ENCODE results near the gene LRRC32. TPM values are rescaled to one million over a fixed set of nuclear protein-coding genes. Genes with fewer than 3 reads are reported as not detected.

The LRRC32 gene
- total and polyA plus RNA-seq, 8 donors: 14.0 to 270 (median 23.9) TPM

- TF ChIP-seq CTCF (IDR thresholded peaks at IDR 0.05) (no peak), POLR2A (IDR thresholded peaks at IDR 0.05) (no peak), EP300 (IDR thresholded peaks at IDR 0.05) (no peak)
- H3K9me3 ChIP-seq: peaks cover 5 to 13% (median 11%) of the 10 kb centered on the region in 4 donors
- intact Hi-C loops (cut with DNase I; ENCODE audit: low total_unique reads): no loop called here
- no peaks in the 10 kb centered on the region for H3K36me3 ChIP-seq
- WGBS, 5 donors: 83 to 87% (median 85%) methylated on average over 11 to 15 of the region's 15 CpGs
- no peak overlapping the region for H3K4me3 ChIP-seq
- no peak for DNase-seq
- no peaks in the 10 kb centered on the region for H3K27me3 ChIP-seq
- no peak overlapping the region for H3K27ac ChIP-seq
- H3K4me1 ChIP-seq: peaks cover 0 to 14% (median 1%) of the 10 kb centered on the region in 4 donors
Observed at GRCh38 chr11:76624500-76625379, 45.8 kb downstream of the LRRC32 start.

- no peak for DNase-seq
- peaks cover 5 to 13% (median 11%) of the 10 kb centered on the region in 4 donors for H3K9me3 ChIP-seq
- no peaks in the 10 kb centered on the region for H3K27me3 ChIP-seq
- H3K4me1 ChIP-seq: peaks cover 0 to 7% (median 0%) of the 10 kb centered on the region in 4 donors
- intact Hi-C loops (cut with DNase I; ENCODE audit: low total_unique reads): no loop called here
- WGBS, 5 donors: 66 to 82% (median 81%) methylated on average over 6 of the region's 6 CpGs
- H3K27ac ChIP-seq: no peak overlapping the region
- H3K36me3 ChIP-seq: no peaks in the 10 kb centered on the region
- H3K4me3 ChIP-seq: no peak overlapping the region
- TF ChIP-seq POLR2AphosphoS5 (IDR thresholded peaks at IDR 0.05): no peak
- no peak for TF ChIP-seq POLR2A (IDR thresholded peaks at IDR 0.05)
- TF ChIP-seq EP300 (IDR thresholded peaks at IDR 0.05): no peak
- TF ChIP-seq CTCF (IDR thresholded peaks at IDR 0.05): no peak
Observed at GRCh38 chr11:76623884-76624419, 46.6 kb downstream of the LRRC32 start.

GRCh38 chr11:76623171-76623883, 47.2 kb downstream of the LRRC32 start:
- DNase-seq: no peak
- H3K36me3 ChIP-seq: no peaks in the 10 kb centered on the region
- H3K4me3 ChIP-seq: no peak overlapping the region
- H3K9me3 ChIP-seq: peaks cover 5 to 13% (median 11%) of the 10 kb centered on the region in 4 donors
- intact Hi-C loops (cut with DNase I; ENCODE audit: low total_unique reads): no loop called here
- WGBS, 5 donors: 85 to 90% (median 87%) methylated on average over 11 to 12 of the region's 12 CpGs
- no peak for TF ChIP-seq POLR2A (IDR thresholded peaks at IDR 0.05)
- TF ChIP-seq EP300 (IDR thresholded peaks at IDR 0.05): no peak
- TF ChIP-seq POLR2AphosphoS5 (IDR thresholded peaks at IDR 0.05): no peak
- no peak for TF ChIP-seq CTCF (IDR thresholded peaks at IDR 0.05)
- no peaks in the 10 kb centered on the region for H3K27me3 ChIP-seq
- H3K27ac ChIP-seq: no peak overlapping the region
- H3K4me1 ChIP-seq: peaks cover 0 to 7% (median 0%) of the 10 kb centered on the region in 4 donors

GRCh38 chr11:76622493-76623094, 48.0 kb downstream of the LRRC32 start:
- H3K27me3 ChIP-seq: no peaks in the 10 kb centered on the region
- TF ChIP-seq EP300 (IDR thresholded peaks at IDR 0.05): no peak
- no peak for TF ChIP-seq POLR2AphosphoS5 (IDR thresholded peaks at IDR 0.05)
- no peak for TF ChIP-seq POLR2A (IDR thresholded peaks at IDR 0.05)
- no peak for TF ChIP-seq CTCF (IDR thresholded peaks at IDR 0.05)
- H3K4me3 ChIP-seq: no peak overlapping the region
- 68 to 95% (median 92%) methylated on average over 5 of the region's 5 CpGs for WGBS, 5 donors
- intact Hi-C loops (cut with DNase I; ENCODE audit: low total_unique reads): no loop called here
- peaks cover 5 to 13% (median 11%) of the 10 kb centered on the region in 4 donors for H3K9me3 ChIP-seq
- H3K27ac ChIP-seq: no peak overlapping the region
- H3K4me1 ChIP-seq: peaks cover 0 to 6% (median 0%) of the 10 kb centered on the region in 4 donors
- no peak for DNase-seq
- no peaks in the 10 kb centered on the region for H3K36me3 ChIP-seq

All from stomach (tissue), 9 donors.